Adrenal gland (tissue), 12 donors: ENCODE results near the gene TRMT1. TPM values are rescaled to one million over a fixed set of nuclear protein-coding genes. Genes with fewer than 3 reads are reported as not detected.

Experiments used
- DNase-seq, 7 donors: peaks; one replicate each; pipeline ENCODE4 v3.0.0-alpha.2; 2019 to 2020
- H3K27ac ChIP-seq, 5 donors: fragments of 200-600 bp; sonication (generic) in 4 of 5; 1 replicate in 3 of 5; 2 replicates in 2 of 5; pipeline versions ENCODE4 v1.5.1 to v1.8.0; 2016 to 2020; ENCODE audit warnings: mild to moderate bottlenecking in 1 of 5
- H3K27me3 ChIP-seq: fragments of 200-600 bp; 2 replicates; pipeline ENCODE4 v1.8.0; 2021
- H3K36me3 ChIP-seq, 2 donors: fragments of 200-600 bp; replicated peaks in 1 of 2; 1 replicate in 1 of 2; 2 replicates in 1 of 2; pipeline versions ENCODE4 v1.5.1 to v1.8.0; 2018 to 2022
- H3K4me1 ChIP-seq, 2 donors: fragments of 200-600 bp; replicated peaks in 1 of 2; 1 replicate in 1 of 2; 2 replicates in 1 of 2; pipeline versions ENCODE4 v1.5.1 to v1.8.0; 2018 to 2021
- H3K4me3 ChIP-seq, 4 donors: fragments of 200-600 bp; sonication (generic) in 3 of 4; one replicate each; pipeline ENCODE4 v1.5.1; 2016 to 2018
- H3K9me3 ChIP-seq, 3 donors: fragments of 200-600 bp; sonication (generic) in 1 of 3; replicated peaks in 1 of 3; 1 replicate in 2 of 3; 2 replicates in 1 of 3; pipeline versions ENCODE4 v1.5.1 to v1.8.0; 2016 to 2021
- CTCF ChIP-seq, 6 experiments: fragments of 450-650 bp in 4 of 6; fragments of 200-600 bp in 2 of 6; sonication (generic) in 1 of 6; IDR thresholded peaks; 1 replicate in 5 of 6; 2 replicates in 1 of 6; pipeline versions ENCODE4 v1.5.1 to v1.8.0; 2016 to 2021; ENCODE audit warnings: antibody characterized with exemption in 6 of 6, mild to moderate bottlenecking in 2 of 6, moderate library complexity in 1 of 6
- POLR2A ChIP-seq, 2 donors: fragments of 450-650 bp; IDR thresholded peaks; one replicate each; pipeline ENCODE4 v1.6.1; 2017; ENCODE audit warnings: antibody characterized with exemption in 2 of 2, mild to moderate bottlenecking in 2 of 2, moderate library complexity in 1 of 2
- WGBS, 4 donors: extraction: QIAGEN DNeasy Blood & Tissue Kit in 2 of 4; methylation state at CpG; one replicate each; pipeline versions ENCODE4 v1.1.5 to v1.1.7; 2013 to 2017; 5-methylcytosine and 5-hydroxymethylcytosine counted together
- intact Hi-C, 2 donors: fragments of 100-400 bp; cut with DNase I; formaldehyde crosslinking; loops; one replicate each; pipeline versions ENCODE4 v1.14.1 to v1.15.0; 2022 to 2023
- polyA plus RNA-seq, 3 donors: library from polyadenylated mRNA; stranded (reverse); fragments of 200-250 nt in 2 of 3; fragments of 350-450 nt in 1 of 3; fragmentation: Illumina TruSeq in 1 of 3; extraction: RNeasy Lipid Tissue Mini Kit (QIAGEN cat#74804) in 1 of 3; gene quantifications; one replicate each; pipeline ENCODE4 v1.2.3, GENCODE V29; 2013 to 2014
- total RNA-seq, 9 donors: library from RNA; depleted of rRNA in 4 of 9; stranded (reverse); fragments of >200 nt in 4 of 9; fragments of 120-200 nt in 1 of 9; fragmentation: NEBNext Ultra II Directional in 1 of 9; extraction: Animal tissue kit (Norgen Biotek cat#: 25700) in 1 of 9; gene quantifications; one replicate each; pipeline versions ENCODE4 v1.1.0 to v1.2.4, GENCODE V29; 2013 to 2023
- donor health status: healthy with polysubstance abuse.
- donor health status: Bipolar disorder and iron deficiency.
- donor health status: DM: yes; HTN: yes; CAD: no.
- donor health status: DM: no; HTN: no; CAD: no.
- donor health status: DM: no; HTN: no; CAD: no.
- donor health status: DM: yes; HTN: yes; CAD: no.

The TRMT1 gene
- total and polyA plus RNA-seq, 12 donors: 13.4 to 229 (median 35.4) TPM

- DNase-seq: peak; percentile 91 to 98 (median 96)
- intact Hi-C loops: no loop called here
- Histone ChIP-seq H3K9me3 (no peaks in the 10 kb centered on the region), H3K27me3 (no peaks in the 10 kb centered on the region), H3K27ac (peak overlapping the region; percentile 97 to 99 (median 98)), H3K4me1 (peaks cover 16 to 32% of the 10 kb centered on the region in 2 donors), H3K4me3 (peak overlapping the region; percentile 56 to 88 (median 76)), H3K36me3 (no peaks in the 10 kb centered on the region)
- TF ChIP-seq POLR2A (IDR thresholded peaks at IDR 0.05) (peak; percentile 40 to 86), CTCF (IDR thresholded peaks at IDR 0.05) (peak in 1 of 6 experiments; percentile 10)
- WGBS, 4 donors: 0 to 7% (median 2%) methylated on average over 11 to 21 of the region's 21 CpGs
These were observed 37.8 kb upstream of the TRMT1 start for GRCh38 chr19:13154241-13154778.

- intact Hi-C loops: no loop called here
- Histone ChIP-seq H3K36me3 (no peaks in the 10 kb centered on the region), H3K9me3 (no peaks in the 10 kb centered on the region), H3K4me1 (peaks cover 22 to 38% of the 10 kb centered on the region in 2 donors), H3K27me3 (no peaks in the 10 kb centered on the region), H3K4me3 (peak overlapping the region; percentile 56 to 88 (median 76)), H3K27ac (peak overlapping the region; percentile 97 to 99 (median 98))
- 2 to 4% (median 2%) methylated on average over 15 to 69 of the region's 69 CpGs for WGBS, 4 donors
- peak in 6 of 7 donors; percentile 44 to 55 (median 49) for DNase-seq
- TF ChIP-seq CTCF (IDR thresholded peaks at IDR 0.05) (peak in 1 of 6 experiments; percentile 5), POLR2A (IDR thresholded peaks at IDR 0.05) (no peak)
These were observed 37.2 kb upstream of the TRMT1 start for GRCh38 chr19:13153569-13154240.

GRCh38 chr19:13152974-13153568, 36.5 kb upstream of the TRMT1 start:
- TF ChIP-seq CTCF (IDR thresholded peaks at IDR 0.05) (peak in 3 of 6 experiments; percentile 19 to 30 (median 19)), POLR2A (IDR thresholded peaks at IDR 0.05) (peak; percentile 100)
- 0 to 3% (median 1%) methylated on average over 12 to 59 of the region's 59 CpGs; no CpG with 5 or more reads in 1 of the 4 donors for WGBS, 4 donors
- H3K9me3 ChIP-seq: no peaks in the 10 kb centered on the region
- intact Hi-C loops: no loop called here
- H3K4me1 ChIP-seq: peaks cover 23 to 40% of the 10 kb centered on the region in 2 donors
- H3K27ac ChIP-seq: peak overlapping the region; percentile 97 to 99 (median 98)
- H3K4me3 ChIP-seq: peak overlapping the region; percentile 56 to 88 (median 76)
- H3K27me3 ChIP-seq: no peaks in the 10 kb centered on the region
- no peaks in the 10 kb centered on the region for H3K36me3 ChIP-seq
- peak; percentile 96 to 99 (median 97) for DNase-seq

- no peak for DNase-seq
- Histone ChIP-seq H3K9me3 (no peaks in the 10 kb centered on the region), H3K27ac (peak overlapping the region; percentile 97 to 99 (median 98)), H3K4me3 (peak overlapping the region; percentile 35 to 88 (median 53)), H3K27me3 (no peaks in the 10 kb centered on the region), H3K36me3 (no peaks in the 10 kb centered on the region), H3K4me1 (peaks cover 23 to 42% of the 10 kb centered on the region in 2 donors)
- intact Hi-C loops: no loop called here
- WGBS, 4 donors: 0 to 1% (median 1%) methylated on average over 11 to 25 of the region's 25 CpGs
- peak in 1 of 2 donors; percentile 4 for TF ChIP-seq POLR2A (IDR thresholded peaks at IDR 0.05)
- no peak for TF ChIP-seq CTCF (IDR thresholded peaks at IDR 0.05)
These were observed 35.9 kb upstream of the TRMT1 start for GRCh38 chr19:13152356-13152973.
